Mucosa of stomach (tissue), 1 donor: Measurements from ENCODE around the gene ITPR3.

ENCODE experiments used
- H3K27me3 ChIP-seq: one replicate; pipeline ENCODE4 v1.7.0; 2013; ENCODE audit warnings: mild to moderate bottlenecking, low read length; ENCODE audit not compliant: control insufficient read depth, insufficient read depth
- H3K36me3 ChIP-seq: one replicate; pipeline ENCODE4 v1.7.0; 2013; ENCODE audit warnings: low read length; ENCODE audit not compliant: control insufficient read depth, insufficient read depth
- H3K4me1 ChIP-seq: one replicate; pipeline ENCODE4 v1.7.0; 2013; ENCODE audit warnings: mild to moderate bottlenecking, low read length; ENCODE audit not compliant: control insufficient read depth, insufficient read depth
- H3K4me3 ChIP-seq: one replicate; pipeline ENCODE4 v1.7.0; 2013; ENCODE audit warnings: low read length
- H3K9ac ChIP-seq: one replicate; pipeline ENCODE4 v1.7.0; 2013; ENCODE audit warnings: mild to moderate bottlenecking, low read length, moderate library complexity
- H3K9me3 ChIP-seq: one replicate; pipeline ENCODE4 v1.7.0; 2013; ENCODE audit warnings: mild to moderate bottlenecking, low read length, moderate library complexity; ENCODE audit not compliant: control insufficient read depth
- donor health status: Pancreatic carcinoma.

The ITPR3 gene

DNA sequence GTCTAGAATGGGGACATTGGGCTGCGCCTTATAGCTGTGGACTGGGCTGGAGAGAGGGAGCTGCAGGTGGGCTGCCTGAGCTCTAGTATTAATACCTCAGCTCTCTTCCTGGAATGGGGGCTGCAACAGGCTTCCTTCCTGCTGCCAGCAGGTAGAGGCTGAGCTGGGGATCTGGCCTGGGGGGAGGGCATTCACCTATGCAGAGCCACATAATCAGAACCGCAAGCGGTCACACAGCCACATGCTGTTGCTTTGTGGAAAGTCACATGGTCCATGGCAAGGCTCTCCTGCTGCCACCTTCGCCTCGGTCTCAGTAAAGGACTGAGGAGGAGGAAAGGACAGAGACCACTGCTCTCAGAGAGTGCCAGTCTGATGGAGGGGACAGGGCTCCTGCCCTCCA, 35.7 kb downstream of the ITPR3 start:
- Histone ChIP-seq H3K4me3 (no peak overlapping the region), H3K9me3 (no peaks in the 10 kb centered on the region), H3K9ac (no peak overlapping the region), H3K4me1 (no peaks in the 10 kb centered on the region), H3K36me3 (peaks cover 32% of the 10 kb centered on the region), H3K27me3 (no peaks in the 10 kb centered on the region)

DNA sequence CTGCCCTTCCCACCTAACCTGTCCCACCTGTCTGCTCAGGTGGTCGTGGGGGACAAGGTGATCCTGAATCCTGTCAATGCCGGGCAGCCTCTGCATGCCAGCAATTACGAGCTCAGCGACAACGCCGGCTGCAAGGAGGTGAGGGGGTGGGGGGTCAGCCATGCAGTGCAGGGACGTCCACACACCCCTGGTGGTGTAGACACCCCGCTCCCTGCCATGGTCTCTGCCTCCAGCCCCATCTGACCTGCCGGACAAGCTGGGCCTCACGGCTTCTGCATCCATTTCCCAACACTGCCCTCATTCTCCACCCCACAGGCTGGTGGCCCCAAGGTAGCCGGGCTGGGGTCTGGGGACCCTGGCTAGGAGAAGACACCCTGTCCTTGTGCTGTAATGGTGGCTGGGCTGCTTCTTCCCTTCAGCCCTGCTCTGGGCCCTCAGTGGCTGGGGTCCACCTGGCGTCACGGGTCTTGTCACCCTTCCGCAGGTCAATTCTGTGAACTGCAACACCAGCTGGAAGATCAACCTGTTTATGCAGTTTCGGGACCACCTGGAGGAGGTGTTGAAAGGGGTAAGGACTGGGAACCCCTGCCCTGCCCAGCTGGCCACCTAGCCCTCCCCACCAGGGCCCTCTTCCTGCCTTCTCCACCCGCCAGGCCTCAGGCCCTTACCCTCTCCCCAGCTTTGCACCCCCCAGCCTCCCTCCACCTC, 38.0 kb downstream of the ITPR3 start:
- H3K36me3 ChIP-seq, result peaks cover 38% of the 10 kb centered on the region
- H3K9me3 ChIP-seq, result no peaks in the 10 kb centered on the region
- H3K4me3 ChIP-seq, result no peak overlapping the region
- H3K9ac ChIP-seq, result no peak overlapping the region
- H3K4me1 ChIP-seq, result no peaks in the 10 kb centered on the region
- no peaks in the 10 kb centered on the region for H3K27me3 ChIP-seq

DNA sequence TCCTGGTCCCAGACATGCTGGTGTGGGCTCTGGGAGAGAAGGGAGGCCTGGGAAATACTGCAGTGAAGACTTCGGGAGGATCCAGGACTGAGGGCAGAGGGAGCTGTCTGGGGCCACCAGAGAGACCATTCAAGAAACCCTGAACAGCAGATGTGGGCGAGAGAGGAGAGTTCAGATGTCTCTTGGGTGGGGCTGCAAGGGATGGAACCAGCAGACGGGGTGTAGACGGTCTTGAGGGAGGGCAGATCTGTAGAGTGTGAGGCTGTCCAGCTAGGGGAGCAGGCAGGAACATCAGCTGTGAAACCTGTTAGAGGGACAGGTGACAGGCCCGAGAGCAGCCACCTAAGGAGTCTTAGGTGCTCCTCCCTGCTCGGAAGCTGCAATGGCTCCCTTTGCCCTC, 38.9 kb downstream of the ITPR3 start:
- H3K27me3 ChIP-seq, result no peaks in the 10 kb centered on the region
- peaks cover 45% of the 10 kb centered on the region for H3K36me3 ChIP-seq
- no peak overlapping the region for H3K9ac ChIP-seq
- H3K4me1 ChIP-seq, result no peaks in the 10 kb centered on the region
- H3K4me3 ChIP-seq, result no peak overlapping the region
- H3K9me3 ChIP-seq, result no peaks in the 10 kb centered on the region

DNA sequence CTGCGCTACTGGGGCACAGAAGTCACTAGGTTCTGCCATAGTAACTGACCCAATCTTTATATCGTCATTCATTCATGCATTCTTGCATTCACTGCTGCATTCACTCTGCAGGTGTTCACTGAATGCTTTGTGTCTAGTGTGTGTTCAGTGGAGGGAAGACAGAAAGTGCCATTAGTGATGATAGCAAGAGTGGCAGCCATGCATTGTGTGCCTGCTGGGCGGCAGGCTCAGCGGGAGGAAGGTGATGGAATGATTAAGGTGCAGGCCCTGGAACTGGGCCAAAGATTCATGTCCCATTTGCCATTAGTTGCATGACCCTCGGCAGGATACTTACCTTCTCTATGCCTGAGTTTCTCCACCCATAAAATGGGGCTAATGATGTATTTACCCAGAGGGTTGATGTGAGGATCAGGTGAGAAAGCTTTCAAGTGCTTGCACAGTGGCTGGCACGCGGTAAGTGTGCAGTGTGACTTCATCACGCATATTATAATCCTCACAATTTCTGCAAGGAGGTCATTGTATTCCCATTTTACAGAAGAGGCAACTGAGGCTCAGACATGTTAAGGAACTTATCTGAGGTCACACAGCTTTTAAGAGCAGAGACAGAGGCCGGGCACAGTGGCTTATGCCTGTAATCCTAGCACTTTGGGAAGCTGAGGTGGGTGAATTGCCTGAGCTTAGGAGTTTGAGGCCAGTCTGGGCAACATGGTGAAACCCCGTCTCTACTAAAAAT, 40.1 kb downstream of the ITPR3 start:
- no peaks in the 10 kb centered on the region for H3K9me3 ChIP-seq
- no peaks in the 10 kb centered on the region for H3K4me1 ChIP-seq
- peaks cover 43% of the 10 kb centered on the region for H3K36me3 ChIP-seq
- H3K9ac ChIP-seq, result no peak overlapping the region
- no peak overlapping the region for H3K4me3 ChIP-seq
- H3K27me3 ChIP-seq, result no peaks in the 10 kb centered on the region

GRCh38 chr6:33662318-33662717, 41.2 kb downstream of the ITPR3 start:
- Histone ChIP-seq H3K9ac (no peak overlapping the region), H3K27me3 (no peaks in the 10 kb centered on the region), H3K4me1 (no peaks in the 10 kb centered on the region), H3K36me3 (peaks cover 47% of the 10 kb centered on the region), H3K4me3 (no peak overlapping the region), H3K9me3 (no peaks in the 10 kb centered on the region)

- no peaks in the 10 kb centered on the region for H3K9me3 ChIP-seq
- peaks cover 42% of the 10 kb centered on the region for H3K36me3 ChIP-seq
- H3K4me1 ChIP-seq, result no peaks in the 10 kb centered on the region
- H3K4me3 ChIP-seq, result no peak overlapping the region
- no peak overlapping the region for H3K9ac ChIP-seq
- H3K27me3 ChIP-seq, result no peaks in the 10 kb centered on the region
Measured at GRCh38 chr6:33663028-33663427, 41.9 kb downstream of the ITPR3 start.

DNA sequence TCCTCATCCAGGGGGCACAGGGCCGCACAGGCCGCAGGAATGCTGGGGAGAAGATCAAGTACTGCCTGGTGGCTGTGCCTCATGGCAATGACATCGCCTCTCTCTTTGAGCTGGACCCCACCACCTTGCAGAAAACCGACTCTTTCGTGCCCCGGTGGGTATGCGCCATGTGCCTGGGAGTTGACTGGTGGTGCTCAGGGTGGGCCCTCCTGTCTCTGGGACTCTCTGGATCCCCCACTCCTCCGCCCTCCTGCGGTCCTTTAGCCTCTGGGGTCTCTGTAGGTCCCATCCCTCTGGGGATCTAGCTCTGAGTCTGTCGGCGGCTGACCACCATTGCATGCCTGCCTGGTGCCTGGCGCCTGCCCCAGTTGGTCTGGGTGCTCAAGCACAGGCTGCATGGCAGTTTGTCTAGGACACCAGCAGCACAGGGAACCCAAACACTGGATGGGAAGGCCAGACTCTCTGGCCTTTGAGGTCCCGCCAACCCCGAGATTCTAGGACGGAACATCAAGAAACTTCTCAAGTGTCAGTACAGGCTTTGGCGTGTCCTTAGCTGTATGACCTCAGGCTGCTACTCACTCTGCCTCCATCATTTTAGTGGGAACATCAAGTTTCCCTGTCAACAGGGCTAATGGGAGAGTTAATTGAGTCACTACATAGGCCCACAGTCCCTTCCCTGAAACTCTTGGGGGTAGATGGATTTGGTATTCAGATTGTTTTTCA, 42.8 kb downstream of the ITPR3 start:
- Histone ChIP-seq H3K36me3 (peaks cover 36% of the 10 kb centered on the region), H3K9me3 (no peaks in the 10 kb centered on the region), H3K4me1 (peaks cover 7% of the 10 kb centered on the region), H3K4me3 (no peak overlapping the region), H3K9ac (no peak overlapping the region), H3K27me3 (no peaks in the 10 kb centered on the region)

DNA sequence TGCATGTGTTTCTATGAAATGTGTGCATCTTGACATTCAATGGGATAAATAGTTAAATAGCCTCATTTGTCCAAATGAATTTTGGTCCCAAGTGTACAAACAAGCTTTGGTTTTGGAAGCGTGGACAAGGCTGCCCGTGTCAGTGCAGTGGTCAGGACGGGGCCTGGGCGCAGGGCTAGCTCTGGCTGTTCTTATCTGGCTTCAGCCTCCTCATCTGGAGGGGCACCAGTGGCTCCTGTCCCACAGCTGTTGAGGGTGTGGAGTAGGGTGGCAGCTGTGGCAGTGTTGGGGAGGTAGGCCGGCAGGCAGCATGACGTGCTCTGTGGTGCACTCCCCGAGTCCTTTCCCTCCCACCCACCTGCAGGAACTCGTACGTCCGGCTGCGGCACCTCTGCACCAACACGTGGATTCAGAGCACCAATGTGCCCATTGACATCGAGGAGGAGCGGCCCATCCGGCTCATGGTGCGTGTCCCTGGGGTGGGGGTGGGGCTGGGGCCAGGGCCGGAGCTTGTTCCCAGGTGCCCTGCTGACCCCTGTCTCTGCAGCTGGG, 43.5 kb downstream of the ITPR3 start:
- Histone ChIP-seq H3K9ac (no peak overlapping the region), H3K4me3 (no peak overlapping the region), H3K36me3 (peaks cover 29% of the 10 kb centered on the region), H3K27me3 (no peaks in the 10 kb centered on the region), H3K4me1 (peaks cover 10% of the 10 kb centered on the region), H3K9me3 (no peaks in the 10 kb centered on the region)

GRCh38 chr6:33665957-33666356, 44.8 kb downstream of the ITPR3 start:
- Histone ChIP-seq H3K27me3 (no peaks in the 10 kb centered on the region), H3K36me3 (peaks cover 28% of the 10 kb centered on the region), H3K9ac (no peak overlapping the region), H3K4me3 (no peak overlapping the region), H3K4me1 (peaks cover 10% of the 10 kb centered on the region), H3K9me3 (no peaks in the 10 kb centered on the region)

- Histone ChIP-seq H3K9me3 (no peaks in the 10 kb centered on the region), H3K4me3 (no peak overlapping the region), H3K9ac (no peak overlapping the region), H3K27me3 (no peaks in the 10 kb centered on the region), H3K4me1 (peaks cover 10% of the 10 kb centered on the region), H3K36me3 (peaks cover 33% of the 10 kb centered on the region)
Measured at GRCh38 chr6:33667072-33667471, 46.0 kb downstream of the ITPR3 start.

- Histone ChIP-seq H3K9me3 (no peaks in the 10 kb centered on the region), H3K36me3 (peaks cover 34% of the 10 kb centered on the region)
Measured at GRCh38 chr6:33667776-33668175, 46.7 kb downstream of the ITPR3 start.

DNA sequence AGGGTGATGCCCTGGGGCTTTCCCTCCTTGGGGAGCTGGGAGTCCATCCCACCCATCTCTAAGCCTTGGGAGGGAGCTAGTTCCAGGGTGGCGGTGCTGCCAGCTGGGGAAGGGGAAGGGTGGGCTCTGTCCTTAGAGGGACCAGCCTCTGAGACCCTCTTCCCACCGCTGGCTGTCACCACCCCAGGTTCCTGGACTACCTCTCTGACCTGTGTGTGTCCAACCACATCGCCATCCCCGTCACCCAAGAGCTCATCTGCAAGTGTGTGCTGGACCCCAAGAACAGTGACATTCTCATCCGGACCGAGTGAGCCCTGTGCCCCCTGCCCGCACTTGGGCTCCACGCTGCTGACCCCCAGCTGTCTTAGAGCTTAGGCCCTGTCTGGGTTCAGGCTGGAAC, 47.2 kb downstream of the ITPR3 start:
- Histone ChIP-seq H3K4me1 (peaks cover 17% of the 10 kb centered on the region), H3K36me3 (peaks cover 40% of the 10 kb centered on the region), H3K9me3 (no peaks in the 10 kb centered on the region), H3K4me3 (no peak overlapping the region), H3K27me3 (no peaks in the 10 kb centered on the region), H3K9ac (no peak overlapping the region)

More at GRCh38 chr6:33667776-33668175, 46.7 kb downstream of the ITPR3 start:
- Histone ChIP-seq H3K4me3 (no peak overlapping the region), H3K9ac (no peak overlapping the region), H3K4me1 (peaks cover 12% of the 10 kb centered on the region), H3K27me3 (no peaks in the 10 kb centered on the region)
